Gastrocnemius medialis (tissue), 4 donors: ENCODE results near the gene UHRF1. TPM values are rescaled to one million over a fixed set of nuclear protein-coding genes. Genes with fewer than 3 reads are reported as not detected.

ENCODE experiments used
- ATAC-seq, 2 donors: fragments of 150-250 bp; one replicate each; pipeline ENCODE4 v1.9.1; 2016
- DNase-seq, 2 donors: peaks; one replicate each; pipeline ENCODE4 v3.0.0-alpha.2; 2019
- H3K27ac ChIP-seq, 4 donors: fragments of 200-600 bp; sonication (generic); 1 replicate in 1 of 4; 2 replicates in 3 of 4; pipeline ENCODE4 v1.5.1; 2016 to 2018; ENCODE audit warnings: mild to moderate bottlenecking in 2 of 4, moderate library complexity in 1 of 4
- H3K27me3 ChIP-seq, 3 donors: fragments of 200-600 bp; sonication (generic) in 2 of 3; 1 replicate in 1 of 3; 2 replicates in 2 of 3; pipeline versions ENCODE4 v1.5.1 to v1.6.0; 2016 to 2019; ENCODE audit warnings: mild to moderate bottlenecking in 1 of 3, moderate library complexity in 1 of 3
- H3K36me3 ChIP-seq, 2 donors: fragments of 200-600 bp; sonication (generic) in 1 of 2; one replicate each; pipeline ENCODE4 v1.5.1; 2017 to 2018
- H3K4me1 ChIP-seq, 2 donors: fragments of 200-600 bp; sonication (generic) in 1 of 2; one replicate each; pipeline ENCODE4 v1.5.1; 2016 to 2017; ENCODE audit warnings: mild to moderate bottlenecking in 2 of 2
- H3K4me3 ChIP-seq, 4 donors: fragments of 200-600 bp; sonication (generic) in 3 of 4; 1 replicate in 1 of 4; 2 replicates in 3 of 4; pipeline ENCODE4 v1.5.1; 2016 to 2019; ENCODE audit warnings: mild to moderate bottlenecking in 2 of 4
- H3K9me3 ChIP-seq, 3 donors: fragments of 200-600 bp; sonication (generic) in 2 of 3; 1 replicate in 1 of 3; 2 replicates in 2 of 3; pipeline ENCODE4 v1.5.1; 2016 to 2019
- POLR2A ChIP-seq, 2 donors: fragments of 450-650 bp; IDR thresholded peaks; one replicate each; pipeline ENCODE4 v1.6.1; 2017; ENCODE audit warnings: antibody characterized with exemption in 2 of 2, mild to moderate bottlenecking in 2 of 2, moderate library complexity in 2 of 2
- in situ Hi-C, 4 donors: fragments of 200-750 bp; cut with MboI; loops; one replicate each; pipeline versions ENCODE4 v1.15.0 to v1.8.0; 2017; ENCODE audit warnings: low sequenced_read_pairs in 4 of 4
- intact Hi-C: fragments of 100-400 bp; cut with DNase I; formaldehyde crosslinking; loops from one replicate; pipeline ENCODE4 v1.15.1; 2023; ENCODE audit warnings: low total_unique reads
- total RNA-seq, 4 donors: library from RNA; depleted of rRNA; stranded (reverse); fragments of >200 nt; gene quantifications; one replicate each; pipeline versions ENCODE4 v1.1.0 to v1.2.3, GENCODE V29; 2016
- TF ChIP-seq, protein P1 (sequence below), 5 experiments: fragments of 450-650 bp in 3 of 5; fragments of 200-600 bp in 2 of 5; sonication (generic) in 2 of 5; IDR thresholded peaks in 4 of 5; conservative IDR thresholded peaks in 1 of 5; 1 replicate in 4 of 5; 2 replicates in 1 of 5; pipeline ENCODE4 v1.5.1; 2016 to 2019; ENCODE audit warnings: antibody characterized with exemption in 5 of 5, mild to moderate bottlenecking in 3 of 5, moderate library complexity in 3 of 5

Gene UHRF1
- total RNA-seq, 4 donors from 2014 or later, result 0.12 to 0.72 (median 0.69) TPM; not detected in 1

DNA sequence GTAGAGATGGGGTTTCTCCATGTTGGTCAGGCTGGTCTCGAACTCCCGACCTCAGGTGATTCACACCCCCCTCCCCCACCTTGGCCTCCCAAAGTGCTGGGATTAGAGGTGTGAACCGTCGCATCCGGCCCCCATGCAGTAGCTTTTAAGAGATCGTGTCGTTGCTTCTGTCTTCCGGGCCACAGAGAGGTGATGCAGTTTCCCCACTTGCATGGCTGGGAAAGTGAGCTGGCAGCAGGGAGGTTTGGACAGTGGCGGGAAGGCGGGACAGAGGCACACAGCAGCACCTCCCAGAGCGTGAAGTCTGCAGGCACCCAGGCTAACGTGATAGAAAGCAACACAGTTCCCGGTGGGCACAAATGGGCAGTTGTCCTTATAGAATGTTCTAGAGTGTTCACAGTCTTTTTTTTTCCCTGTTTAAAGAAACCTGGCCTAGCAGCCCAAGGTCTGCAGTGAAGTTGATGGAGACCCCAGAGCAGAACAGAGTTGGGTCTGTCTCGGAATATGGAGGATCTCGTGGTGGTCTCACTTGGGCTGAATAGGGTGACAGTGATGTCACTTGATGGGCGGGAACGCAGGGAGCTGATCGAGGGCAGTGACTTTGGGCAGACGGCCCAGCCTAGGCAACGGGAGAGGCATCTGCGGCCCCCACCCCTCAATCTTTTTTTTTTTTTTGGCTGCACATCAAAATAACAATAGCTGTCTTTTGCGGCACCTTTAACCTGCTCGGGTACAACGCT, 4.9 kb downstream of the UHRF1 start:
- Histone ChIP-seq H3K4me3 (no peak overlapping the region), H3K4me1 (peaks cover 18% of the 10 kb centered on the region in 2 donors), H3K27ac (no peak overlapping the region), H3K36me3 (no peaks in the 10 kb centered on the region), H3K27me3 (no peaks in the 10 kb centered on the region), H3K9me3 (no peaks in the 10 kb centered on the region)
- intact Hi-C loops (no loop called here), in situ Hi-C loops (loop anchor here (5.0 kb wide), 3 partner anchors 42 to 107 kb away; no protein-coding TSS in a partner anchor)
- ATAC-seq, result no peak
- DNase-seq, result no peak
- TF ChIP-seq POLR2A (IDR thresholded peaks at IDR 0.05), result no peak
- TF ChIP-seq, protein P1, sequence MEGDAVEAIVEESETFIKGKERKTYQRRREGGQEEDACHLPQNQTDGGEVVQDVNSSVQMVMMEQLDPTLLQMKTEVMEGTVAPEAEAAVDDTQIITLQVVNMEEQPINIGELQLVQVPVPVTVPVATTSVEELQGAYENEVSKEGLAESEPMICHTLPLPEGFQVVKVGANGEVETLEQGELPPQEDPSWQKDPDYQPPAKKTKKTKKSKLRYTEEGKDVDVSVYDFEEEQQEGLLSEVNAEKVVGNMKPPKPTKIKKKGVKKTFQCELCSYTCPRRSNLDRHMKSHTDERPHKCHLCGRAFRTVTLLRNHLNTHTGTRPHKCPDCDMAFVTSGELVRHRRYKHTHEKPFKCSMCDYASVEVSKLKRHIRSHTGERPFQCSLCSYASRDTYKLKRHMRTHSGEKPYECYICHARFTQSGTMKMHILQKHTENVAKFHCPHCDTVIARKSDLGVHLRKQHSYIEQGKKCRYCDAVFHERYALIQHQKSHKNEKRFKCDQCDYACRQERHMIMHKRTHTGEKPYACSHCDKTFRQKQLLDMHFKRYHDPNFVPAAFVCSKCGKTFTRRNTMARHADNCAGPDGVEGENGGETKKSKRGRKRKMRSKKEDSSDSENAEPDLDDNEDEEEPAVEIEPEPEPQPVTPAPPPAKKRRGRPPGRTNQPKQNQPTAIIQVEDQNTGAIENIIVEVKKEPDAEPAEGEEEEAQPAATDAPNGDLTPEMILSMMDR (IDR thresholded peaks at IDR 0.05 in 4 of 5, conservative IDR thresholded peaks at IDR 0.05 in 1 of 5), result no peak

GRCh38 chr19:4914736-4915501, 5.6 kb downstream of the UHRF1 start:
- no peak for ATAC-seq
- DNase-seq, result no peak
- in situ Hi-C loops (loop anchor here (5.0 kb wide), 3 partner anchors 43 to 108 kb away; no protein-coding TSS in a partner anchor), intact Hi-C loops (no loop called here)
- H3K4me3 ChIP-seq, result no peak overlapping the region
- no peaks in the 10 kb centered on the region for H3K9me3 ChIP-seq
- H3K4me1 ChIP-seq, result peaks cover 16 to 18% of the 10 kb centered on the region in 2 donors
- H3K36me3 ChIP-seq, result no peaks in the 10 kb centered on the region
- TF ChIP-seq, protein P1 (IDR thresholded peaks at IDR 0.05 in 4 of 5, conservative IDR thresholded peaks at IDR 0.05 in 1 of 5), result no peak
- no peak for TF ChIP-seq POLR2A (IDR thresholded peaks at IDR 0.05)
- no peak overlapping the region for H3K27ac ChIP-seq
- no peaks in the 10 kb centered on the region for H3K27me3 ChIP-seq

DNA sequence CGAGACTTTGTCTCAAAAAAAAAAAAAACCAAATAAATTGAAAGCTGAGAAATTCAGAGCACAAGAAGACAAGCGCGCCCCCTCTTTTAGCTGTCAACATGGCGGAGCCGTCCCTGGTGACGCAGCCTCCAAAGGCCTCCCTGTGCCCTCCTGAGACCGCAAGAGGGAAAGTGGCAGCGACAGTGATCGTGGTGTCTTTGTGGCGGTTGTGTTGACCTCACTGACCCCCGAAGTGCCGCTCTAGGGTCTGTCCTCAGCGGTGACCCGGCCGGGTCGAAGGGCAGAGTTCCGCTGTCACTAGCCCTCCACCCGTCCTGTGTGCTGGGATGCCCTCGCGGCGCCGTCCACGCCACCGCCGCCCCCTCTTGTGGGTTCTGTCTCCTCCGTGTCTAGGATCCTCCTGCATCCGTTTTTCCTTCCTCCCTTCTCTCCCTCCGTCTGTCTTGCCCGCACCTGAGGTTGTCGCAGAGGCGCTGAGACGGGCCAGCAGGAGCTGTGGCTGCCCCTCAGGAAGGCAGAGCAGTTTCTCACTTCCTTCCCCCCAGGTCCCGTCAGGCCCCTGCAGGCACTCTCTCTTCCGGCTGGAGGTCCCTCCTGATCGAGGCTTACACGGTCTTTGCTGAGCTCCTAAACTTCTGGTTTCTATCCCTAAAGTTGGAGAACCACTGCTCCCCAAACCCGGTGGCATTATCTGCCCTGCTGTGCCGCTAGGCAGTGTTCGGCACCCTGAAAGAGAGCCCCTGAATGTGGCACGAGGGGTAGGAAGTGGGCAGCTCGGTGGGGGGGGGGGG, 7.2 kb downstream of the UHRF1 start:
- Histone ChIP-seq H3K36me3 (no peaks in the 10 kb centered on the region), H3K9me3 (no peaks in the 10 kb centered on the region), H3K4me1 (peaks cover 7 to 8% of the 10 kb centered on the region in 2 donors), H3K4me3 (peak overlapping the region in 1 of 4 donors; percentile 20), H3K27me3 (no peaks in the 10 kb centered on the region), H3K27ac (no peak overlapping the region)
- intact Hi-C loops, result no loop called here
- TF ChIP-seq POLR2A (IDR thresholded peaks at IDR 0.05), result no peak
- TF ChIP-seq, protein P1 (IDR thresholded peaks at IDR 0.05 in 4 of 5, conservative IDR thresholded peaks at IDR 0.05 in 1 of 5), result no peak
- DNase-seq (no peak), ATAC-seq (no peak)
- in situ Hi-C loops, result no loop called here

DNA sequence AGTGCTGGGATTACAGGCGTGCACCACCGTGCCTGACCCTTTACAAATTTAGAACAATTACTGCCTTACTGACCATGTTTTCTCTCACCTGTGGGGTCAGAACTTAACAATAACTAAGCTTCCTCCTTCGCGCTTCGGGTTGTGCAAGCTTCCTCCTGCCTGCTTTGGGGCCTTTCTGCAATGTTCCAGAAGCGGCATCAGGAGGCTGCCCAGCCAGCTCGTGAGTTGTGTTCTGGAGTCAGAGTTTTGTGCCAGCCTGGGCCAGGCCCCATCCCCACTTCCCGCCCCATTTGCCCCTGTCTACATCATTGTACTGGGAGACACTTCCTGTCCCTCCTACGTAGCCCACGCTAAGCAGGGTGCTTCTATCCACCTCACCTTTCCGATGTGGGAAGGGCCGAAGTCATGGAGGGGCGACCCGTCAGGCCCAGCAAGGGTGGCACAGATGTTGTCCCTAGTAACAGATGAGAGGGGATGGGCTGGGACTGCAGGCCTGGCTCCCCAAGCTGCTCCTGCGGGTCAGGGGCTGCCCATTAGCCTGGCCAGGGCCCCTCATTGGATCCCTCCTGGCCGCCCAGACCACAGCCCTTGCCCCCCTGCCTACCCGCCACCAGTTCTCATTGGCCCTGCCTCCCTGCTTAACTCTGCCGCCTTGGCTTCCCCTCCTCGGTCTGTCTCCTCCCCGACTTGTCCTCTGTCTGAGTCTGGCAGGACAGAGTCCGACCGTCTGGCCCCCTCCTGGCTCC, 13.4 kb downstream of the UHRF1 start:
- TF ChIP-seq POLR2A (IDR thresholded peaks at IDR 0.05), result no peak
- TF ChIP-seq, protein P1 (IDR thresholded peaks at IDR 0.05 in 4 of 5, conservative IDR thresholded peaks at IDR 0.05 in 1 of 5), result no peak
- H3K4me1 ChIP-seq, result no peaks in the 10 kb centered on the region
- H3K27ac ChIP-seq, result no peak overlapping the region
- no peaks in the 10 kb centered on the region for H3K36me3 ChIP-seq
- DNase-seq (no peak), ATAC-seq (no peak)
- H3K9me3 ChIP-seq, result no peaks in the 10 kb centered on the region
- no peak overlapping the region for H3K4me3 ChIP-seq
- intact Hi-C loops (no loop called here), in situ Hi-C loops (no loop called here)
- no peaks in the 10 kb centered on the region for H3K27me3 ChIP-seq
